Stimulated activated CD4-positive, alpha-beta T cell treated with anti-CD3 and anti-CD28 coated beads, Interleukin-12 subunit alpha, Interleukin-12 subunit beta, amount 100 ng/mL, for 48 hours (primary cell): Measurements from ENCODE around the gene SH3TC1.

Experiments
- DNase-seq, 3 donors: peaks; one replicate each; pipeline ENCODE4 v3.0.0-alpha.2; 2020; ENCODE audit warnings: low read depth in 2 of 3, low spot score in 1 of 3

Gene SH3TC1

DNA sequence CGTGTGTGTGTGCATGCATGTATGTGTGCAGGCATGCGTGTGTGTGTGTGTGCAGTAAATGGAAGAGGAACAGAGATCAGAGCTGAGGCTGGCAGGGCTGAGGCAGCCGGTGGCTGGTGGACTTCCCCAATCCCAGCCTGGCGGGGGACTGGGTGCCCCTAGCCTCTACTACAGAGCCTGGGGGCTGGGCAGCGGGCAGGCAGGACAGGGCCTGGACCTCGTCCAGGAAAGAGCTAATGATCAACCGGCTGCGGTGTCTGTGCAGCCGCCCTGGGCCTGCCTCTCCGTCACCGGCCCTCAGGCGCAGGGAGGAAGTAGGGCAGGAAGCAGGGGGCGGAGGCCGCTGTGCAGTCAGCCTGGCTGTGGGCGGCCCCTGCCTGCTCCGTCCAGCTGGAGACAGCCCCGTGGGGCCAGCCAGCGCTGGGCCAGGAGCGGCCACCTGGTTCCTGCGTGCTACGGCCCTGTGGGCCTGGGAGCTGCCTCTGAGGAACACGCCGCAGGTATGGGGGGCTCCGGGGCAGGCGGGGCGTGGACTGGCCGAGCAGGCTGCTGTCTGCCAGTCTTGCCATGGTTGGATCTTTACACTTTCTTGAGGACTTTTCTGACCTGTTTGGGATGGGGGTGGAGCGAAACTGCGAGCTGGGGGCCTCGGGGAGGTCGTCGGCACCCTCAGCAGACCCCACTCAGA, at the start of gene SH3TC1:
Gene SH3TC1, plus strand, starts transcription at position 385 of the 688 bp plus-strand sequence. CDS start 5,905 bp downstream, outside the sequence.
- DNase-seq, result peak; percentile 33 to 58 (median 37)

GRCh38 chr4:8149664-8150063, 49.4 kb upstream of the SH3TC1 start:
- DNase-seq, result no peak

DNA sequence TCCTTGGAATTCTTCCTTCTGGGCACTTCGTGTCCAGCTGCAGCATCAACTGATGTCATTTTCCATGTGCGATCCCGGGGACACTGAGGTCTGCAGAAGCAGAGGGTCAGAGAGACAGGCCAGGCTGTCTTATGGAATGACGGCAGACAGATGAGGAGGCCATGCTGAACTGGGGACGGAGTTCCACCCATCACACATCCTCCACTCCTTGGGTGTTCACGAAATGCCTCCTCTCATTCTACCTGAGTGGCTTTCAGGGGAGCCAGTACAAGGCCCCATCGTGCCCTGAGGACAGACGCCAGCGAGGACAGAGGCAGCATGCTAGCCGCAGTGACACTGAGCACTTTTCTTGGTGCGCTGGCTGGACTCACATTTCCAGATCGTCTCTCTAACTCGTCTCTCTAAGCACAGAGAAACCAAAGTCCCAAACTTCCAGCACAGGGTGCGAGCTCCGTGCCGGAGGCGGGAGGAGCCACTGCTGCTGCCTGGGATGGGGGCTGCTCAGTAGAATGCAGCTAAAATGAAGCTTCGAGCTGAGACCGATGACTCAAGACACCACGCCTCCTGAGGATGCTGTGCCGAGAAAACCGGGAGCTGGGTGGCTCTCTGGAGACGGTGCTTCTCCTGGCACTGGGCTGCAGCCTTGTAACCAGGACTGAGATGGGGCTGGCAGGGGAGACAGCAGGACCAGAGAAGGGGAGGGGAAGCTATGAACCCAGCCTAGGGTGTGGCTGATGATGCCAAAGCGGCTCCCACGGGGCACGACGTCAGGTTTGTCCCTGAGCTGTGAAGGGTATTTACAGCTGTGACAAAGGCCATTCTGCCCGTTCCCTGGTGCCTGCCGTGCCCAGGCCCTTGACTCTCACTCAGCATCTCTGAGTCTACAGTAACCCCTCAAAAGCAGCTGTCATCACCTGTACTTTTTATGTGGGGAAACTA, 48.7 kb upstream of the SH3TC1 start:
- no peak for DNase-seq

DNA sequence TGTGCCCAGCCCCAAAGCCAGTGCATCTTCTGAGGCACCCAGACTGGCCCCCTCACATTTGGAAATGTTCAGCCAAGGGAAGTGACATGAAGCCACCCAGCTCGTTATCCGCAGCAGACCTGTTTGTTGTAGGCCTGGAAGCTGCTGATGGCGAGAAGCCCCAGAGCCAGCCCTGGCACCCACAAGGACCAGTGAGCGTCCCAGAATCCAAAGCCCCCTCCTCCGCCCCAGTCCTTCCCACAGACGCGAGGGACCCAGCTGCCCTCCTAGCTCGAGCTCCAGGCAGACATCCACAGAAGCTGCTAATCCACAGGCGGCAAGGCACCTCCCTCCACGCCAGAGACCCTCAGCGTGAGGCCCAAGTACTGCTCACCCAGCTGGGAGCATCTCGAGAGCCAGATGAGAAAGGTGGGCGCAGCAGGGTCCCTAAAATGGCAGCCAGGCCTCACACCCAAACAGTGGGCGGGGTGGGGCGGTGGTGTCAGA, 47.9 kb upstream of the SH3TC1 start:
- no peak for DNase-seq

- no peak for DNase-seq
These were observed 46.8 kb upstream of the SH3TC1 start for GRCh38 chr4:8152090-8152864.

DNA sequence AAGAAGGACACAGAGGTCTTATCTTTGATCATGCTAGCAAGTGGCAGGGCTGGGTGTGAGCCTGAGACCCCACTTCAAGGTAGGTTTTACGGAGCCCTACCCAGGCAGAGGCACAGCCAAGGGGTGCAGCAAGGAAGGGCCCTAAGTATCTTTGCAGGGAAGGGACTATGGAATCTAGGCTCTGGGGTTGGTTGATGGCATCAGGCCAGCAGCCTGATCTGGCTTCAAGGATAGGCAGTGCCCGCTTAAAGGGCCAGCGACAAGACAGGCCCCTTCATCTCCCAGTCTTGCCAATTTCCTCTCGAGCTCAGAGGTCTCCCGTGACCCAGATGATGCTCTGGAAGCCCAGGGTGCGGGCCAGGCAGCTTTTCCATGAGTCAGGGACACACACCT, 46.2 kb upstream of the SH3TC1 start:
- DNase-seq, result no peak

GRCh38 chr4:8153441-8153840, 45.6 kb upstream of the SH3TC1 start:
- DNase-seq, result no peak

DNA sequence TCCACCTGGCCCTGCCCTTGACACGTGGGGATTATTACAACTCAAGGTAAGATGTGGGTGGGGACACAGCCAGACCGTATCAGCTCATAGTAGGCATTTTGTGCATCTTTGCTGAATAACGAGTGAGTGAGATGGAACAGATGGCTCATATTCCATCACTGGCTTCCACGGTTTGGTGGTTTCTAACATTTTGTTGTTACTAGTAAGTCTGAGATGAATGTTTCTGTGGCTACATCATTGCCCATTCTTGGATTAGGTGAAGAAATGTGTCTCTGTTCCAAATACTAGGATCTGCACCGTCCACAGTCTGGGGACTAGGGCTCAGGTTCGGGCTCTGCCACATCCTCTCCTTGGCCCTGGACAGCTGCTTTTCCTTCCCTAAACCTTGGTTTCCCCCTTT, 44.0 kb upstream of the SH3TC1 start:
- DNase-seq, result no peak

DNA sequence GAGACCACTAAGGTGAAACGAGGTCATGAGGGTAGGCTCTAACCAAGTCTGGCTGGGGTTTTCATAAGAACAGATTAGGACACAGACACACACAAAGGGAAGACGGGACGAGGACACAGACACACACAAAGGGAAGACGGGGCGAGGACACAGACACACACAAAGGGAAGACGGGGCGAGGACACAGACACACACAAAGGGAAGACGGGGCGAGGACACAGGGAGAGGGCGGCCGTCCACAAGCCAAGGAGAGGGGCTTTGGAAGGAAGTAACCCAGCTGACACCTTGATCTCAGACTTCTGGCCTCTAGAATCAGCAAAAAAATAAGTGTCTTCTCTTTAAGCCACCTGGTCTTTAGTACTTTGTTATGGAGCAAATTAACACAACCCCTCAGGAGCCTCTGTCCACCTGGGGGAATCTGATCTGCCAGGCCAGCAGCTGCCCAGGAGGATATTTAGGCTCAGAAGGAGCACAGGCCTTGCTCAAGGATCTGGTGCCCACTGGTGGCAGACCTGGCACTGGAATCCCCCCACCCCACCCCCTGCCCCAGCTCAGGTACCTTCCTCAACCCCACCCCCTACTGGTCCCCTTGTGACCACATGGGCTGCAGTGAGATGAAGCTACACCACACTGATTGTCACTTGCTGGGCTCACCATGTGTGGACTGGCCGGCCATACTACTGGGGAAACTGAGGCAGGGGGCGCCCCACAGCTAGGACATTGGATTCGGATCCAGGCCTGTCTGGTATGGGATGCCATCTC, 43.2 kb upstream of the SH3TC1 start:
- DNase-seq, result no peak

GRCh38 chr4:8156617-8157016, 42.5 kb upstream of the SH3TC1 start:
- no peak for DNase-seq

DNA sequence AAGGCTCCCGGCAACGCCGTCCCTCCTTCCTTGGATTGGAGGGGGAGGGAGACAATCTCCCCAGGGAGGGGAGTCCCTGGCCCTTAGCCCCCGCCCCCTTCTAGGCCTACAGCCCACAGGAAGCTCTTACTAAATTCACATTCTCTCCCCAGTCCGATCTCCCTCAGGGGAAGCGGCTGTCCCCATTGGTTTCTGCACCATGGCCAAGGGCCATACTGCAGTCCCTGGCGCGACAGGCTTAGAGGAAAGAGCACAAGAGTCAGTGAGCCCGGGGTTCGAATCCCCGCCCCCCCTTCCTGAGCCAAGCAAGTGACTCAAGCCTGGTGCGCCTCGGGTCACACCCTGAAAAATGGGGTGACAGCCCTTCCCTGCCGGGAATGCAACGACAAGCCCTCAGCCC, 41.6 kb upstream of the SH3TC1 start:
- DNase-seq, result no peak

GRCh38 chr4:8157944-8158709, 41.0 kb upstream of the SH3TC1 start:
- no peak for DNase-seq

GRCh38 chr4:8158710-8159536, 40.2 kb upstream of the SH3TC1 start, which contains the start of gene ABLIM2:
ABLIM2 (minus strand) TSS chr4:8158813; CDS start chr4:8158689, 124 bp downstream.
- DNase-seq, result peak; percentile 98

DNA sequence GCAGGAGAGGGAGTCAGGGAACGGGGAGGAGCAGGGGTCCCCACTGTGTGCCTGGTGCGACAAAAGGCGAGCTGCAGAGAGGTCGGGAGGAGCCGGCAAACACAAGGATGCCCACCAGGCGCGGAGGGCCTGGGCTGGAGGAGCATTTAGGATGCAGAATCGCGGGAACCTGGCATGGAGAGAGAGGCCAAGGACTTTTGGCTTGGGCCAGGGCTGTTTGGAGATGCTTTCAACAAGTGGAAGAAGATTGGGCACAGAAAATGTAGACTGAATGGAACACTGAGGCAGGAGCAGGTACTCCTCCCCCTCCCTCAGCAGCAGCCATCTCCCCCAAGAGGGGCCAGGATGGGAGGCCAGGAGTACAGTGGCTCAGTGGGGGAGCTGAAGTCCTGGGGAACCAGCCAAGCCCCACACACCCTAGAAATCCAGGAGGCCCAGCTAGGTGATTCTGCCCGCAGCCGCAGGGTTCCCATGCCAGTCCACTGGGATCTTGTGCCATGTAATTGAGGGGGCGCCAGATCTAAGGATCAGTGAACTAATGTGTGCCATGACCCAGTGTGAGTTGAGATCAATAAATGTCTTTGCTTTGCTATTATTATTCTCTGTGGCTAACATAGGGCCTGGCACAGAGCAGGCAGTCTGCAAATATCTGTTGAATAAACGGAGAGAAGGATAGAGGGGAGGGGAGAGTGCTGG, 39.4 kb upstream of the SH3TC1 start:
- DNase-seq, result no peak

DNA sequence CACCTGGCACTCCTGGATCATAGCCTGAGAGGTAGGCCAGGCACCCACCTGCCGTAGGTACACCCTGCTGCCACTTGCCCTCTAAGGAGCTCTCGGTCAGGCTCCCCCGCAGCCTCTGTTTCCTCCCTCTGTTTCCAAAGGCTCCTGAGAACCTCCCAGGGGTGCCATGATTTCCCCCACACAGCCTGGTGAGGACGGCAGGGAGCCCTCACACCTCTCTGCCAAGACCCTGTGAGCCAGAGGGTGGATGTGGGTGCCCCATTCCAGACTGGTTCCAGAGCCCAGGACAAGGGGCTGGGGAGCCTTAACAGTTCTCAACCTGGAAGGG, 38.9 kb upstream of the SH3TC1 start:
- no peak for DNase-seq

DNA sequence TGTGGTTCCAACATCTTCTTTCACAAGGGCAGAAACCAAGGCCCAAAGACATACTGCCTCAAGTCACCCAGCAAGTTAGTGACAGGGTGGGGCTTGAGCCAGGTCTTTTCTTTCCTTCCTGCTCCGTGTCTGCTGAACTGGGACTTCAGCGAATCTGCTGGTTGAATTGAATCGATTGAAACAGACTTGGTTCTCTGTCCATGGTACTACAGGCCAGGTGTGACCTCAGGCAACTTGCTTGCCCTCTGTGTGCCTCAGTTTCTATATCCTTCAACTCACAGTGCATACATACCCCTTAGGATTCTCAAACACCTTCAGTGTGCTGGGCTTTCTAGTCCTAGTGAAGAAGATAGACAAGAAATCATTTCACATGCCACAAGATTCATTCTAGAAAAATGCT, 38.5 kb upstream of the SH3TC1 start:
- no peak for DNase-seq

- no peak for DNase-seq
These were observed 36.5 kb upstream of the SH3TC1 start for GRCh38 chr4:8162625-8163024.

DNA sequence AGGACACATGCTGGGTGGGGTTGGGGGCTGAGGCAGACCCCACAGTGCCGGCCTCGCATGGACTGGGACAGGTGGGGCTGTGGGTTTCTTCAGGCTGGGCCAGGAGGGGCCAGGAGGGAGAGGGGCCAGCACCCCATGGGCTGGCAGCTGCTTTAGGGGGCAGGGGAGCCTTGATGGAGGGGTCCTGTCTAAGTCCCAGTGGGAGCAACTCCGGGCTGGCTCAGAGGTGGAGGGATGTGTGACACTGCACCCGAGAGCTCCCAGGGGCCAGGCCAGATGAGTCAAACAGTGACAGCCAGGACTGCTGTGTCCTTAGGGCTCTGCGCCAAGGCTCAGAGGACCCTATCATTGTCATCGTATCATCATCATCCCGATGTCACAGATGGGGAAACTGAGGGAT, 36.1 kb upstream of the SH3TC1 start:
- DNase-seq, result no peak
